Measurements from ENCODE around the gene SGCE. TPM values are rescaled to one million over a fixed set of nuclear protein-coding genes. Genes with fewer than 3 reads are reported as not detected.
A peak's percentile ranks its signal among the peaks of the same experiment; 100 is the strongest.
"Not testable (repeated sequence)": the region's sequence is repeated elsewhere in the genome, so short reads cannot be mapped to it uniquely, and the experiment has no call there.

The SGCE gene, protein sequence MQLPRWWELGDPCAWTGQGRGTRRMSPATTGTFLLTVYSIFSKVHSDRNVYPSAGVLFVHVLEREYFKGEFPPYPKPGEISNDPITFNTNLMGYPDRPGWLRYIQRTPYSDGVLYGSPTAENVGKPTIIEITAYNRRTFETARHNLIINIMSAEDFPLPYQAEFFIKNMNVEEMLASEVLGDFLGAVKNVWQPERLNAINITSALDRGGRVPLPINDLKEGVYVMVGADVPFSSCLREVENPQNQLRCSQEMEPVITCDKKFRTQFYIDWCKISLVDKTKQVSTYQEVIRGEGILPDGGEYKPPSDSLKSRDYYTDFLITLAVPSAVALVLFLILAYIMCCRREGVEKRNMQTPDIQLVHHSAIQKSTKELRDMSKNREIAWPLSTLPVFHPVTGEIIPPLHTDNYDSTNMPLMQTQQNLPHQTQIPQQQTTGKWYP
- 100 to 1,000 TPM in 2 of 4 donors, 10 to 100 TPM in 2; 87.3 to 127 (median 107) TPM for polyA plus RNA-seq (ENCODE audit: insufficient read length in 4 of 4)

DNA sequence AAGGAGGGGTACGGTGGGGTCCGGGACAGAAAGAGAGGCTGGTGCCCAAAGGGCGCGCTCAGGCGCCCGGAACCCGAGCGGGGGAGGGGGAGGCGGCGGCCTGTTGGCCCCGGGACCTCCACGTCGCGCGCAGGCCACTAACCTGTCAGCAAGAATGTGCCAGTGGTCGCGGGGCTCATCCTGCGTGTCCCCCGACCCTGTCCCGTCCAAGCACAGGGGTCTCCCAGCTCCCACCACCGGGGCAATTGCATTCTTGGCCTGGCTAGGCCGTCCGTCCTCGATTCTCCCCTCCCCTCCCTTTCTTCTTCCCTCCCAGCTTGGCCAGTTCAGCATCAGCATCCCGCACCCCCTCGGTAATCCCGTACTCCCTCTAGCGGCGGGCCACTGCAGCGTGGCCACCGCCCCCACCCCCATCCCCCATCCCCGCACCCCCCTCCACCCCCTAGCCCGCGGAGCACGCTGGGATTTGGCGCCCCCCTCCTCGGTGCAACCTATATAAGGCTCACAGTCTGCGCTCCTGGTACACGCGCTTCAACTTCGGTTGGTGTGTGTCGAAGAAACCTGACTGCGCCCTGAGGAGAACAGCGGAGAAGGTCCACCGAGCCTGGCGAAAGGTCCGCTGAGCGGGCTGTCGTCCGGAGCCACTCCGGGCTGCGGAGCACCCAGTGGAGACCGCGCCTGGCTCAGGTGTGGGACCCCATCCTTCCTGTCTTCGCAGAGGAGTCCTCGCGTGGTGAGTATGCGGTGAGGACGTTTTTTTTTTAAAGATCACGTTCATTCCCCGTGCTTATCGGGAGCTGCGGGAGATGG is at the start of gene SGCE:
Gene SGCE, minus strand, starts transcription at position 286 of the 810 bp plus-strand sequence. Its CDS starts 35 bp downstream, at position 251.
- peak in 2 of 4 donors; percentile 63 to 70 for DNase-seq (ENCODE audit: low read depth in 4 of 4, low spot score in 3 of 4)

DNA sequence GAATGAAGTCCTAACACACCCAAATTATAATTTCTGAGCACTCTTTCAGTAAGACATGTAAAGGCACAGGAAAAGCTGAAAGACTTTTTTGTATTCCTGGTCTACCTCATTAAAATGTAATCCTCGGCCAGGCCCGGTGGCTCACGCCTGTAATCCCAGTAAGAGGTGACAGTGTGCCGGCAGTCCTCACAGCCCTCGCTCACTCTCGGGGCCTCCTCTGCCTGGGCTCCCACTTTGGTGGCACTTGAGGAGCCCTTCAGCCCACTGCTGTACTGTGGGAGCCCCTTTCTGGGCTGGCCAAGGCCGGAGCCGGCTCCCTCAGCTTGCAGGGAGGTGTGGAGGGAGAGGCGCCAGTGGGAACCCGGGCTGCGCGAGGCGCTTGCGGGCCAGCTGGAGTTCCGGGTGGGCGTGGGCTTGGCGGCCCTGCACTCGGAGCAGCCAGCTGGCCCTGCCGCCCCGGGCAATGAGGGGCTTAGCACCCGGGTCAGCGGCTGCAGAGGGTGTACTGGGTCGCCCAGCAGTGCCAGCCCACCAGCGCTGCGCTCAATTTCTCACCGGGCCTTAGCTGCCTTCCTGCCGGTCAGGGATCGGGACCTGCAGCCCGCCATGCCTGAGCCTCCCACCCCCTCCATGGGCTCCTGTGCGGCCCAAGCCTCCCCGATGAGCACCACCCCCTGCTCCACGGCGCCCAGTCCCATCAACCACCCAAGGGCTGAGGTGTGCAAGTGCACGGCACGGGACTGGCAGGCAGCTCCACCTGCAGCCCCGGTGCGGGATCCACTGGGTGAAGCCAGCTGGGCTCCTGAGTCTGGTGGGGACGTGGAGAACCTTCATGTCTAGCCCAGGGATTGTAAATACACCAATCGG is 49.5 kb upstream of the SGCE start:
- DNase-seq (ENCODE audit: low read depth in 4 of 4, low spot score in 3 of 4) = not testable (repeated sequence)

DNA sequence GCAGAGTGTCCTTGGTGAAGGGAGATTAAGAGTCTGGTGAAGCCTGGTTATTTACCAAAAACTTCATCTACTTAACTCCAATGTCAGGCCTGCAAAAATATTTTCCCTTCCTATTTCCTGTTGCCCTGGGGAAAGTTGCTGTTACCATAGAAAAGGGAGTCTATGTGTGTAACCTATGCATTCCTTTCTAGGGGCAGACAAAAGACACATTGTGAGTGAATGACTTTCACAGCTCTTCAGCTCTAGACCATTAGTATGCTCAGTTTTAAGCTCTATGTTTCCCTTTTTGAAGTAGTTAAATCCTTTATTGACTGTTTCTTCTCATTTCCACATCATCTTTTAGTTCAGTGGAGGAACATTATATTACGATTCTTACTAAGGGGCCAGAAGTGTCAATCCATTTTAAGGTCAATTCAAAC is 45.6 kb upstream of the SGCE start:
- DNase-seq (ENCODE audit: low read depth in 4 of 4, low spot score in 3 of 4) = peak in 2 of 4 donors; percentile 53 to 61

DNA sequence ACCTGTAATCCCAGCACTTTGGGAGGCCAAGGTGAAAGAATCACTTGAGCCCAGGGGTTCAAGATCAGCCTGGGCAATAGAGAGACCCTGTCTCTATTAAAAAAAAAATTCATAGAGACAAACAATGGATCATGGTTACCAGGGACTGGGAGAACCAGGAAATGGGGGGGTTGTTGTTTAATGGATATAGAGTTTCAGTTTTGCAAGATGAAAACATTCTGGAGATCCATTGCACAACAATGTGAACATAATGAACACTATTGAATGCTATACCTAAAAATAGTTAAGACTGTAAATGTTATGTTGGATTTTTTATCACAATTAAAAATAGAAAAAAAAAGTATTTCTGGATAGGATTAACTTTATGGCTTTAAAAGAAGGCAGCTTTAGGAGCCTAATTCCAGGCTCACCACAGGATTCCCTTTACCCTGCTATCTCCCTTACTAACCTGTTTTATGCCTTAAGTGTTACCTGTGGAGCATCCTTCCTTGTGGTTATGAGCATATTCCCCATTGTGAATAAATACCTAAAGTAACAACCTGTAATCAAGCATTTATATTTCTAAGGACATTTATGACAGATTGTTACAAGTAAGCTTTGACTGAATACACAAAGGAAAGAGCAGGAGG is 45.1 kb upstream of the SGCE start:
- no peak for DNase-seq (ENCODE audit: low read depth in 4 of 4, low spot score in 3 of 4)

DNA sequence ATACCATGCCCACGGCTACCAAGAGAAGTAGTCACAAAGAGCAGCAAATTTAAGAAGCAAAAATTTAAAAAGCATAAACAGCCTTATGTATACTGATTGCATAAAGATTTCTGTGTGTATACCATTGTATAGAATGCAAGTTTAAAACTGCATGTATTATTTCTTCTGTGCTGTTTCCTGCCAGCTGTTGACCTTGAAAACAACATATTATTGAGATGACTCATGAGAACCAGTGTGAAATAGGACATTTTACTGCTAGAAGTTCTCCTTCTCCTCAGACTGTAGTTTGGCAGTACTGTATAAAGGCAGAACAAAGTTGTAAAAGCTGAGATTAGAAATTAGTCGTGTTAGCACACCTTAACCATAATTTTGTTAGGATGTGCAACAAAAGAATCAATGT is 42.3 kb upstream of the SGCE start:
- DNase-seq (ENCODE audit: low read depth in 4 of 4, low spot score in 3 of 4) = no peak

DNA sequence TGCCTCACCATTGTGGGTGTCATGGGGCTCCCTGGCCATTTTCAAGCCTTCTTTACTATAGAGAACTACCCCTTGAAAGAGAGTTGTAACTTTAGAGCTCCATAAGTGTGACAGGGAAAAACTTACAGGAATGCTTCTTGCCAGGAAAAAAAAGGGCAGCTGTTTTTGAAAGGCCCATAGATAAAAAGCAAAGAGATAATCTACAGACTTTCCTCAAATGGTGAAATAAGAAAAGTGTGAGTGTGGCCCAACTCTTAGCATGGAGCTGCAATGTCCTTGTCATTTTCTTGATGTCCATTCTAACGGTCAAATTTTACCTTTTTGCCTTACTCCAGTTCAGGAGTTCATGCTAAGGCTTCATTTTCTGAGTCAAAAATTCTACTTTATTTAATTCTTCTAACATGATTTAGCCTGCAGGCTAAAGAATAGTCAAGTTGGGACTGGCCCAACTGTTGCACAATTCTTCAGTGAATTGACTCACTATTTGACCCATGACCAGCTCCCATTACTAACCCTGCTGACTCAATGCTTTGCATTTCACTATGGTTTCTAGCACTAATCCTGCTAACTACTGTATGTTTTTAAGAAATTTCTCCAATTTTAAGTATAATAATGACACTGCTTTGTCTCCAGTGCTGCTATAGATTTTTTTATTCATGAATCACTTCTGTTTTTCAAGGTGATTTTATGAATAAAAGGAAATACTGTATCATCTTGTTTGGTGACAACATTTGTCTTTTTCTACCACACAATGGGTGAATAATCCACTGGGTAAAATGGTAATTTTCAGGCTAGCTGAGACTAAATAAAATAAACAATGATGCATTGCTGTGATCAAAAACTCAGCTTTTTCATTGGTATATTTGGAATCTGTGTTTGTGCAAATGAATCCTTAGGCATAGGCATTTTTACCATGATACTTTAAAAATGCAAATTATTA is 41.4 kb upstream of the SGCE start:
- no peak for DNase-seq (ENCODE audit: low read depth in 4 of 4, low spot score in 3 of 4)

DNA sequence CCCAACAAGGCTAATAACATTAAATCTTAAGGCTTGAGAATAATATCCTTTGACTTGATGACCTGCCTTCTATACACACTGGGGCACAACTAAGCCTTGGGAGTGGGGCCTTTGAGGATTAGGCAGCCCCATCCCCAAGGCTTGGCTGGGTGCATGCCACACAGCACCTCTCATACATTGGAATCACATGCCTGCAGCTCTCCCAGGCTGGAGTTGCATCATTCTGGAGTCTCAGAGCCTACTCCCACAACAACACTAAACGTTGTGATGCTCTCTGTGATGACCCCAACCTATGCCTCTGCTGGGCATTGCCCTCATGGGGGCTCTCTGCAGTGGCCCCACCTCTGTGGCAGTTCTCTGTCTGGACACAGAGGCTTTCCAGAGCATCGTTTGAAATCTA is 31.9 kb upstream of the SGCE start:
- DNase-seq (ENCODE audit: low read depth in 4 of 4, low spot score in 3 of 4) = no peak

DNA sequence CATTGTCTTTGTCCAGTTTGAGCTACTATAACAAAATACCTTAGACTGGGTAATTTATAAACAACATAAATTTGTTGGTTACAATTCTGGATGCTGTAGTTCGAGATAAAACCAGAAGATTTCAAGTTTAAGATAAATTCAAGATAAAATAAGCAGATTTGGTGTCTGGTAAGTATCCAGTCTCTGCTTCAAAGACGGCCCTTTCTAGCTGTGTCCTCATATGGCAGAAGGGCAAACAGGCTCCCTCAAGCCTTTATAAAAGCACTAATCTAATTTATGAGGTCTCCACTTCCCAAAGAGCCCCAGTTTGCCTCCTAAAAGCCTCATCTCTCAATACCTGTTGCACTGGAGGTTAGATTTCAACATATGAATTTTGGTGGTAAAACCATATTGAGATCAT is 31.1 kb upstream of the SGCE start:
- DNase-seq (ENCODE audit: low read depth in 4 of 4, low spot score in 3 of 4) = no peak

DNA sequence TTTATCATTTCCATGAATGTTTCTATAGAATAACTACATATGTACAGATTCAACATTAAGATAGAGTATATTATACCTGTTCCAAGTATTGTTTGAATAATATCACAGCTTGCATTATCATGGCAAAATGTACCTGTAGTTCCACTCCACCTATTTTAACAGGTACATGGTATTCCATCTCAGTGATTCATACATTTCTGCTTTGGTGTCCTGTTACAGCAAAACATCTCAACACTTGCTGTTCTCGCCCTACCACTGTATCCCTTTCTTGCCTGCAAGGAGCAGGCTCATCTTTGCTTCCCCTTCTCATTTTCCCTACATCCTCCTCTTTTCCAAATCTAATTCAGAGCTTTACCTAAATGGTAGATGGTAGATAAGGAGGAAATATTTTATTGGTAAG is 27.1 kb upstream of the SGCE start:
- DNase-seq (ENCODE audit: low read depth in 4 of 4, low spot score in 3 of 4) = no peak

DNA sequence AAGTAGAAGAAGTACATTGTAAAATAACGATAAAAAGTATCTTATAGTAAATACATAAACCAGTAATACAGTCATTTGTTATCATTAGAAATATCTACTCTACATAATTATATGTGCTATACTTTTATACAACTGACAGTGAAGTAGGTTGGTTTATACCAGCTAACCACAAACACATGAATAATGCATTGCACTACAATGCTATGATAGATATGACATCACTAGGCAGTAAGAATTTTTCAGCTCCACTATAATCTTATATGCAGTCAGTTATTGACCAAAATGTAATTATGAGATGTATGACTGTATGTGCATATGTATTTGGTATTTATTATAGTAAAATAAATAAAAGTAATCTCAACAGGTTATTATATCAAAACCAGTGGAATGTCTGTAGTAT is 23.4 kb upstream of the SGCE start:
- DNase-seq (ENCODE audit: low read depth in 4 of 4, low spot score in 3 of 4) = no peak

DNA sequence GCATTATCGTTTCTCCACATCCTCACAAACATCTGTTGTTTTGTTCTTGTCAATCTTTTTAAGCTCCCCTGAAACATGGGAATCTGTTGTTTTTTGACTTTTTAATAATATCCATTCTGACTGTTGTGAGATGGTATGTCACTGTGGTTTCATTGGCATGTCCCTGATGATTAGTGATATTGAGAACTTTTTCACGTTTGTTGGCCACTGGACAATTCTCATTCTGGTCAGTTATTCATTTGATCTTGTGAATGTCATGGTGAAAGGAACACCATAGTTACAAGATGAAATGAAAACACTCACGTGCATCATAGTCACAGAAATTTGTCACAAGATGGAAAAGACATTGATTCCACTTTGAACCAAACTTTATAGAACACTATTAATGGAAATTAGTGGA is 20.5 kb upstream of the SGCE start:
- DNase-seq (ENCODE audit: low read depth in 4 of 4, low spot score in 3 of 4) = no peak

DNA sequence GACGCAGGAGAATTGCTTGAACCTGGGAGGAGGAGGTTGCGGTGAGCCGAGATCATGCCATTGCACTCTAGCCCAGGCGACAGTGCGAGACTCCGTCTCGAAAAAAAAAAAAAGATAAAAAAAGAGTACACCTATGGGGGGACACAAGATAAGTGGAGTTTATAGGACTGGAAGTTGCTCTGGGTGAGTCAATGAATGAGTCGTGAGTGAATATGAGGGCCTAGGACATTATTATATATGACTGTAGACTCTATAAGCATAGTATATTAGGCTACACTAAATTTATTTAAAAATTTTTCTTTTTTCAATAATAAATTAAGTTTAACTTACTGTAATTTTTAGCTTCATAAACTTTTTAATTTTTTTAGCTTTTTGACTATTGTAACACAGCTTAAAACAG is 19.4 kb upstream of the SGCE start:
- DNase-seq (ENCODE audit: low read depth in 4 of 4, low spot score in 3 of 4) = no peak

DNA sequence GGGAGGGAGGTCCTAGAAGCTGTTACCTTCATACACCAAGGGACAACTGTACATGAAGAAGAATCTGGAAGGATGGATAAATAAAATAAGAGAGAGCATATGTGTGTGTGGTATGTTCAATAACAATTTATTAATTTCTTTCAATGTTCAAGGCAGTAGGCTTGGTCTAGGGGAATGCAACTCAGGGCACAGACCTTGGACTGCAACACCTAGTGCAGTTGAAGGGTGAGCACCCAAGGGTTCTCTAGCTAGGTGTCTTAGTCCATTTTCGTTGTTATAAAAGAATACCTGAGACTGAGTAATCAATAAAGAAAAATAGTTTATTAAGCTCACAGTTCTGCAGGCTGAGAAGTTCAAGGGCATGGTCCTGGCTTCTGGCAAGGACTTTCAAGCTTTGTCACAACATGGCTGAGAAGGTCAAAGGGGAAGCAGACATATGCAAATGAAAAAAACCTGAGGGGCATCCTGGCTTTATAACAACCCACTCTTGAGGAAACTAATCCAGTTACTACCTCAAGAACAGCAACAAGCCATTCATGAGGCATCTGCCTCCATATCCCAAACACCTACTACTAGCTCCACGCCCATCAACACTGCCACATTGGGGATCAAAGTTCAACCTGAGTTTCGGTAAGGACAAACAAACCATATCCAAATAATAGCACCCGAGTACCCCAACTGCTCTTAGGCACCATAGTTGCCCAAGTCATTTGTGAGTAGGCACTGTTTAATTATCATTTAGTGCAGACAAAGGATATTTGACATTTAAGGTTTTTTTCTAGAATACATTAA is 15.7 kb upstream of the SGCE start:
- DNase-seq (ENCODE audit: low read depth in 4 of 4, low spot score in 3 of 4) = no peak

DNA sequence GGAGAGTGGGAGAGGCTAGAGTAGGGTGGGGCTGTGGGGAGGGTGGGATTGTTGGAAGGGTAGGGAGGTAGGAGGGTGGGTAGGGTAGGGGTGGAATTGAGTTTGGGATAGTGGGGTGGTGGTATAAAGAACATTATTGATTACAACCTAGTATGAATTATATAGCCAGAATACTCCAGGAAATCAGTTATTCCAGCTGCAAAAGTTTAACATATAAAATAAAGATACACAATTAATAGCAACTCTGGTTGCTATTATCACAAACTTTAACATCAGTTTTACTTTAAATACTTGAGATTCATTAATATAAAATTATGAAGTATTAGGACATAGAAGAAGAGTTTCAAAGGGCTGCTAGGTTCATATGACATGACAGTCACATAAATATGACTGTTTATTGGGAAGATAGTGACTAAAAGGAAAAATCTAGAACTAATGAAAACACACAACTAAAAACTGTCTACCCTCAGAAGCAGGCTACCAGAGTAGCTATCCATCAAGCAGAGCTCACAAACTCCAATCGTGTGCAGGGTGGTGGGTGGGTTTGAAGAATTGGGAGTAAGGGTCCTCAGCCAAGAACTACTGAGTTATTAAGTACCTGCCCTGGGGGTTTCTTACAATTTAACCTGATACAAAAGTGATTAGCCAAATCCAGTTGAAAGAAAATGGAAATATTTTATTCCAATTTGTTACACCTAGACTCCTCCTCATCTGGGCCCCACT is 14.0 kb upstream of the SGCE start:
- no peak for DNase-seq (ENCODE audit: low read depth in 4 of 4, low spot score in 3 of 4)

DNA sequence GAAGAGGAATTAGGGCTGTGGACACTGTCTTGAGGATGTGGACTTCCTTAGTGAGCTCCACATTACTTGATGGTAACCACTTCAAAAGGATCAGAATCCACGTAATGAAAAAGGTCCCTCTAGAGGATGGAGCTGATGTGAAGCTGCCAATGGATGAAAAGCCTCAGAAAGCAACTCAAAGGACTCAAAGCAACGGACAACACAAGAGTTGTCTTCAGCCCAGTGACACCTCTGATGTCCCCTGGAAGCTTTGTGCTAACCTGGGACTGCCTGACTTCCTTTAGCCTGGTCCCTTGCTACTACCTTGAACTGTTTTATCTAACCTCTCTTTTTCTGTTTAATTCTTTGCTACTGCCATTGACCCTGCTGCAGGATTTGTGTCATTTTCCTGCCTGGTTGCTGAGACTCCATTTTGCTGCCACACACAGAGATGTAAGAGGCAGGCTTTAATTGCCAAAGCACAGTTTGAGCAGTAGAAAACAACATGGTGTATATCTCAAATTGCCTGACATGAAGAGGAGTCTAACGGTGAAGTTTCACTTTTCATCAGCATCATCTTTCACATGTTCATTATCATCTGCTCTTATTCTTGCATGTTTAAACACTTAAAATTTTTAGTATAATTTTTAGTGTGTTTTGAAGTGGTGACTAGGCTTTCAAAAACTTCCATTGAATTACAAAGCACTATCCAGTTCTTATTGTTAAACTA is 11.1 kb upstream of the SGCE start:
- DNase-seq (ENCODE audit: low read depth in 4 of 4, low spot score in 3 of 4) = no peak

DNA sequence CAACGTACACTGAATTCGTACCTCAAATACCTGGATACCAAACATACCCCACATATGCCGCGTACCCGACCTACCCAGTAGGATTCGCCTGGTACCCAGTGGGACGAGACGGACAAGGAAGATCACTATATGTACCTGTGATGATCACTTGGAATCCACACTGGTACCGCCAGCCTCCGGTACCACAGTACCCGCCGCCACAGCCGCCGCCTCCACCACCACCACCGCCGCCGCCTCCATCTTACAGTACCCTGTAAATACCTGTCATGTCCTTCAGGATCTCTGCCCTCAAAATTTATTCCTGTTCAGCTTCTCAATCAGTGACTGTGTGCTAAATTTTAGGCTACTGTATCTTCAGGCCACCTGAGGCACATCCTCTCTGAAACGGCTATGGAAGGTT is 9.5 kb upstream of the SGCE start:
- no peak for DNase-seq (ENCODE audit: low read depth in 4 of 4, low spot score in 3 of 4)

DNA sequence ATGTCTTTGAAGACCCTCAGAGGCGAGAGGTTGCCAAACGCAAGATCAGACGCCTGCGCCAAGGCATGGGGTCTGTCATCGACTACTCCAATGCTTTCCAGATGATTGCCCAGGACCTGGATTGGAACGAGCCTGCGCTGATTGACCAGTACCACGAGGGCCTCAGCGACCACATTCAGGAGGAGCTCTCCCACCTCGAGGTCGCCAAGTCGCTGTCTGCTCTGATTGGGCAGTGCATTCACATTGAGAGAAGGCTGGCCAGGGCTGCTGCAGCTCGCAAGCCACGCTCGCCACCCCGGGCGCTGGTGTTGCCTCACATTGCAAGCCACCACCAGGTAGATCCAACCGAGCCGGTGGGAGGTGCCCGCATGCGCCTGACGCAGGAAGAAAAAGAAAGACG is 8.1 kb upstream of the SGCE start:
- no peak for DNase-seq (ENCODE audit: low read depth in 4 of 4, low spot score in 3 of 4)

Data from left renal pelvis (tissue), 4 donors.